ENCODE results near the gene GUCY2F. TPM values are rescaled to one million over a fixed set of nuclear protein-coding genes. Genes with fewer than 3 reads are reported as not detected.

GUCY2F gene
- total and polyA plus RNA-seq, 7 experiments from 2014 or later, result not detected

DNA sequence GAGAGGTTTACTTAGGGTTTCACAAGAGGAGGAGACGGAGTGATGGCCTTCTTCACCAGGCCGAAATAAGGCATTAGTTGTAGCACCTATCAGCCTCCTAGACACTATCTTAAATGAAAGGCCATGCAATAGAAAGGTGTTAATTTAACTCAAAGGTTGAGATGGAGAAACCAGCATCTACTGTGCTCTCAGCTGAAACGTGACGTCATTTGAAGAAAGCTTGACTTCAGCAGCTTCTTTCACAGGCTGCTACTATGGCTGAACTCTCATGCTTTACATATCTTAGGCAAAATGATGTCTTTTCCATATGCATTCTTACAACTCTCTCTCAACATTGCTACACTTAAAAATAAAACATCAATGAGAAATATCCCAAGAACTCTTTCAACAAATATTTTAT is 99.6 kb downstream of the GUCY2F start:
- peaks cover 0 to 4% (median 0%) of the 10 kb centered on the region in 5 donors for H3K27me3 Mint-ChIP-seq
- Histone ChIP-seq H3K27me3 (ENCODE audit: control insufficient read depth in 2 of 2, insufficient read depth in 2 of 2, low read length in 2 of 2) (no peaks in the 10 kb centered on the region), H3K4me3 (ENCODE audit: low read length) (no peak overlapping the region), H3K36me3 (ENCODE audit: control insufficient read depth in 2 of 3, insufficient read depth in 3 of 3, low read length in 3 of 3) (no peaks in the 10 kb centered on the region), H3K4me1 (ENCODE audit: control insufficient read depth in 2 of 2, insufficient read depth in 2 of 2, low read length in 2 of 2) (no peaks in the 10 kb centered on the region), H3K9me3 (ENCODE audit: control insufficient read depth in 2 of 3, low read length in 3 of 3) (no peaks in the 10 kb centered on the region), H3K27ac (ENCODE audit: low read depth, low read length) (no peak overlapping the region)
- intact Hi-C loops (cut with micrococcal nuclease), result no loop called here
- no peaks in the 10 kb centered on the region for H3K9me3 Mint-ChIP-seq
- CTCF ChIA-PET, result no interaction called here
- H3K4me1 Mint-ChIP-seq, result peaks cover 0 to 2% (median 0%) of the 10 kb centered on the region in 7 donors
- H3K27ac Mint-ChIP-seq, result no peak overlapping the region
- POLR2A ChIA-PET, result no interaction called here
- H3K4me3 Mint-ChIP-seq, result no peak overlapping the region
- ATAC-seq, result no peak
- no peak for DNase-seq
- no peaks in the 10 kb centered on the region for H3K36me3 Mint-ChIP-seq

DNA sequence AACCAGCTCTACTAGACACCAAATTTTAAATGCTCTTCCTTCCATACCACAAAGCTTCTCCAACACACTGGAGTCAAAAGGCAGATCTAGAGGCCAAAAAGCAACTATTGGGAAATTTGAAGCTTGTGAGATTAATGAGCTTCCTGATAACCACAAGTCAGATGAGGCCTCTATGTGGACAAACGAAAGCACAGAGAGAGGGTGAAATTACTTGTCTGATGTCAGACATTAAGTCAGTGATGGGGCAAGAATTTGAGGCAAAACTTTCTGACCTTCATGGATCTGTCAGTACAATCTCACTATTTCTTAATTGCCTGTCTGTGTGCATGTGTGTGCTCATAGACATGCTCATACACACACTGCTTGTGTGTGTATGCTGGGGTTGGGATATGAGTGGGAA is 103.6 kb downstream of the GUCY2F start:
- ChIA-PET CTCF (no interaction called here), POLR2A (no interaction called here)
- DNase-seq (no peak), ATAC-seq (no peak)
- H3K36me3 Mint-ChIP-seq, result no peaks in the 10 kb centered on the region
- H3K4me1 ChIP-seq (ENCODE audit: control insufficient read depth in 2 of 2, insufficient read depth in 2 of 2, low read length in 2 of 2), result no peaks in the 10 kb centered on the region
- H3K9me3 Mint-ChIP-seq, result no peaks in the 10 kb centered on the region
- no peak overlapping the region for H3K4me3 Mint-ChIP-seq
- intact Hi-C loops (cut with micrococcal nuclease), result no loop called here
- H3K36me3 ChIP-seq (ENCODE audit: control insufficient read depth in 2 of 3, insufficient read depth in 3 of 3, low read length in 3 of 3), result no peaks in the 10 kb centered on the region
- H3K27me3 Mint-ChIP-seq, result peaks cover 0 to 7% (median 0%) of the 10 kb centered on the region in 5 donors
- no peaks in the 10 kb centered on the region for H3K27me3 ChIP-seq (ENCODE audit: control insufficient read depth in 2 of 2, insufficient read depth in 2 of 2, low read length in 2 of 2)
- peaks cover 0 to 2% (median 0%) of the 10 kb centered on the region in 7 donors for H3K4me1 Mint-ChIP-seq
- no peak overlapping the region for H3K4me3 ChIP-seq (ENCODE audit: low read length)
- H3K9me3 ChIP-seq (ENCODE audit: control insufficient read depth in 2 of 3, low read length in 3 of 3), result no peaks in the 10 kb centered on the region
- H3K27ac Mint-ChIP-seq, result no peak overlapping the region
- no peak overlapping the region for H3K27ac ChIP-seq (ENCODE audit: low read depth, low read length)

DNA sequence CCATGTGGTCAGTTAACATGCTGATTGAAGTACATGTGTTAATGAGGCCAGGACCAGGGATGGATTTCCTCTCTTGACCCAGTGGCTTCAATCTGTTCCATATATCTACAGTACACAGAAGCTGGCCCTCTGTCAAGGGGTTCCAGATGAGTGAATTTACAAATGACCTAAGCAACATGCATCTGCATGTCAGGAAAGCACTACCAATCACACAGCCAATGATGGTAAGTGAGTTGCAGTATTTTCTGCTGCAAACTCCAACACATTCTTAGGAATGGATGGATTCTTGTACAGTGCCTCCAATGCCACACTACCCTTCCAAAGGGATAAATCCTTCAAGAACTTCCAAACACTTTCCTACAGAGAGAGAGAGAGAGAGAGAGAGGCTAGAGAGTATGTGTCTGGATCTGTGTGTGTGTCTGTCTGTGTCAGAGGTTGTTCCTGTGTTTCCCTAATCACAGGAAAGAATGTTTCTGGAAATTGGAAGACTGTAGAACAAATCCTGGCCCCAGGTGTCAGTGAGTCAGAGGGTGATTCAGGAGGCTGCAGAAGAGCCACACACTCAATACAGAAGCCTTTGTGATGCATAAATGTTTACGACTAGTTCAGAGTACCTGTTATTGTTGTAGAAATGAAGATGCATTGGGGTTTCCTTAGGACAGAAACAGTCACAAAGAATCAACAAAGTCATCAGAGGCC is 107.5 kb downstream of the GUCY2F start:
- Histone ChIP-seq H3K9me3 (ENCODE audit: control insufficient read depth in 2 of 3, low read length in 3 of 3) (no peaks in the 10 kb centered on the region), H3K27me3 (ENCODE audit: control insufficient read depth in 2 of 2, insufficient read depth in 2 of 2, low read length in 2 of 2) (no peaks in the 10 kb centered on the region), H3K36me3 (ENCODE audit: control insufficient read depth in 2 of 3, insufficient read depth in 3 of 3, low read length in 3 of 3) (no peaks in the 10 kb centered on the region), H3K27ac (ENCODE audit: low read depth, low read length) (no peak overlapping the region), H3K4me1 (ENCODE audit: control insufficient read depth in 2 of 2, insufficient read depth in 2 of 2, low read length in 2 of 2) (no peaks in the 10 kb centered on the region), H3K4me3 (ENCODE audit: low read length) (no peak overlapping the region)
- Mint-ChIP-seq H3K4me3 (no peak overlapping the region), H3K27ac (no peak overlapping the region), H3K9me3 (no peaks in the 10 kb centered on the region), H3K4me1 (no peaks in the 10 kb centered on the region), H3K36me3 (no peaks in the 10 kb centered on the region), H3K27me3 (peaks cover 0 to 7% (median 0%) of the 10 kb centered on the region in 5 donors)
- ChIA-PET CTCF (no interaction called here), POLR2A (no interaction called here)
- no peak for DNase-seq
- no peak for ATAC-seq
- intact Hi-C loops (cut with micrococcal nuclease), result no loop called here

DNA sequence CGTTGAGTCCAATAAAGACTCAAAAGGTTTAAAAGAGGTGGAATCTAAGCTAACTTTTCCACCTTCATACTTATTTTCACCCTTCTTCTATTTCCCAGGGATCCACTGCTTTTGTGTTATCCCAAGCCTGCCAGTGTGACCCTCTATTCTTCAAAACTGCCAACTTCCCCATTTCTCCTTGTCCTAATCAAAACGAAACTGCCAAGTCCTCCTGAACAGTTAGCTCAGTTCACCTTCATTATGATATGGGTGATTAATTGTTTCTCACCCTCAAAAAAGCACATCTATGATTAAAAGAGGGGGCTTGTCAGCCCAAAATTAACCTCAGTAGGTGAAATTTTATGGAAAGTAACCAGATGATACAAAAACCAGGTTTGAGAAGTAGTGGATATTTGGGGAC is 108.4 kb downstream of the GUCY2F start:
- Histone ChIP-seq H3K36me3 (ENCODE audit: control insufficient read depth in 2 of 3, insufficient read depth in 3 of 3, low read length in 3 of 3) (no peaks in the 10 kb centered on the region), H3K4me1 (ENCODE audit: control insufficient read depth in 2 of 2, insufficient read depth in 2 of 2, low read length in 2 of 2) (no peaks in the 10 kb centered on the region), H3K4me3 (ENCODE audit: low read length) (no peak overlapping the region), H3K27me3 (ENCODE audit: control insufficient read depth in 2 of 2, insufficient read depth in 2 of 2, low read length in 2 of 2) (no peaks in the 10 kb centered on the region), H3K9me3 (ENCODE audit: control insufficient read depth in 2 of 3, low read length in 3 of 3) (no peaks in the 10 kb centered on the region), H3K27ac (ENCODE audit: low read depth, low read length) (no peak overlapping the region)
- Mint-ChIP-seq H3K4me3 (no peak overlapping the region), H3K36me3 (no peaks in the 10 kb centered on the region), H3K27ac (no peak overlapping the region), H3K9me3 (no peaks in the 10 kb centered on the region), H3K4me1 (no peaks in the 10 kb centered on the region), H3K27me3 (peaks cover 0 to 4% (median 0%) of the 10 kb centered on the region in 5 donors)
- ChIA-PET CTCF (no interaction called here), POLR2A (no interaction called here)
- intact Hi-C loops (cut with micrococcal nuclease), result no loop called here
- DNase-seq (no peak), ATAC-seq (no peak)

DNA sequence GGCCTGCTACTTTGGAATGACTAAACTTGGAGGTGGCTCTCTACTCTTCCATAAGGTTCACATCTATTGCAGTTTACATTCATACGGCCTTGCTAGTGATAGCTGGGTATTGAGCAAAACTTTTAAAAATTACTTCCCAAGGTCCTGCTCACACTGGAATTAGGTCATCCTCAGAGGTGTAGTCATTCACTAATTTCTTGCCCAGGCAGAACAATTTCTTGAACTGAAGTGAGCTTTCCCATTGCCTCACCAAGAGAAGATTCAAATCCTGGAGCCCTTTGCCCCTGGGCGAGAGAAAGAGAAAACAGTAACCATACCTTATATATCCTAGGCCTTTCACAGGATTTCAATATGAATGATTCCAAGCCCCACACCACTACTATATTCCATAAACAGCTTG is 109.2 kb downstream of the GUCY2F start:
- Mint-ChIP-seq H3K36me3 (no peaks in the 10 kb centered on the region), H3K27me3 (peaks cover 0 to 5% (median 0%) of the 10 kb centered on the region in 5 donors), H3K4me1 (no peaks in the 10 kb centered on the region), H3K9me3 (no peaks in the 10 kb centered on the region), H3K4me3 (no peak overlapping the region), H3K27ac (no peak overlapping the region)
- Histone ChIP-seq H3K27ac (ENCODE audit: low read depth, low read length) (no peak overlapping the region), H3K4me3 (ENCODE audit: low read length) (no peak overlapping the region), H3K36me3 (ENCODE audit: control insufficient read depth in 2 of 3, insufficient read depth in 3 of 3, low read length in 3 of 3) (no peaks in the 10 kb centered on the region), H3K9me3 (ENCODE audit: control insufficient read depth in 2 of 3, low read length in 3 of 3) (no peaks in the 10 kb centered on the region), H3K4me1 (ENCODE audit: control insufficient read depth in 2 of 2, insufficient read depth in 2 of 2, low read length in 2 of 2) (no peaks in the 10 kb centered on the region), H3K27me3 (ENCODE audit: control insufficient read depth in 2 of 2, insufficient read depth in 2 of 2, low read length in 2 of 2) (no peaks in the 10 kb centered on the region)
- POLR2A ChIA-PET, result no interaction called here
- CTCF ChIA-PET, result no interaction called here
- intact Hi-C loops (cut with micrococcal nuclease), result no loop called here
- no peak for DNase-seq
- ATAC-seq, result no peak

DNA sequence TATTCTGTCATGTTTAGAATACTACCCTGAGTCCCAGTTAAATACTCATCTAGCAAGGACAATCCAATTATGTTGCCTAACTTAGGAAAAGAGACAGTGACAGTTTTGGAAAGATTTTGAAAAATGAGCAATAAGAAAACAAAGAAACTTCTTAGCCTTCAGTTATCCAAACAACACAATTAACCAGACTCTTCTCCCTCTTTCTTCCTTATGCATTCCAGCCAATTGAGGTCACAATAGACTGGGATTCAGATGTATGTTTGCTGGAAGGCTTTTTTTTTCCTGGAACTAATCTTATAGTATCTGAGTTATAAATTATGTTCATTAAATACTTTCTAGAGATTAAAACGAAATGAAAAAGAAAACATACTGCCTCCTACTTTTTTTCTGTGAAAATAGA is 109.6 kb downstream of the GUCY2F start:
- Mint-ChIP-seq H3K9me3 (no peaks in the 10 kb centered on the region), H3K27ac (no peak overlapping the region), H3K36me3 (no peaks in the 10 kb centered on the region), H3K27me3 (peaks cover 0 to 5% (median 3%) of the 10 kb centered on the region in 5 donors), H3K4me3 (no peak overlapping the region), H3K4me1 (no peaks in the 10 kb centered on the region)
- DNase-seq, result no peak
- CTCF ChIA-PET, result no interaction called here
- H3K4me3 ChIP-seq (ENCODE audit: low read length), result no peak overlapping the region
- no peaks in the 10 kb centered on the region for H3K36me3 ChIP-seq (ENCODE audit: control insufficient read depth in 2 of 3, insufficient read depth in 3 of 3, low read length in 3 of 3)
- no peaks in the 10 kb centered on the region for H3K4me1 ChIP-seq (ENCODE audit: control insufficient read depth in 2 of 2, insufficient read depth in 2 of 2, low read length in 2 of 2)
- no peaks in the 10 kb centered on the region for H3K9me3 ChIP-seq (ENCODE audit: control insufficient read depth in 2 of 3, low read length in 3 of 3)
- no peak for ATAC-seq
- intact Hi-C loops (cut with micrococcal nuclease), result no loop called here
- H3K27ac ChIP-seq (ENCODE audit: low read depth, low read length), result no peak overlapping the region
- no peaks in the 10 kb centered on the region for H3K27me3 ChIP-seq (ENCODE audit: control insufficient read depth in 2 of 2, insufficient read depth in 2 of 2, low read length in 2 of 2)
- POLR2A ChIA-PET, result no interaction called here

DNA sequence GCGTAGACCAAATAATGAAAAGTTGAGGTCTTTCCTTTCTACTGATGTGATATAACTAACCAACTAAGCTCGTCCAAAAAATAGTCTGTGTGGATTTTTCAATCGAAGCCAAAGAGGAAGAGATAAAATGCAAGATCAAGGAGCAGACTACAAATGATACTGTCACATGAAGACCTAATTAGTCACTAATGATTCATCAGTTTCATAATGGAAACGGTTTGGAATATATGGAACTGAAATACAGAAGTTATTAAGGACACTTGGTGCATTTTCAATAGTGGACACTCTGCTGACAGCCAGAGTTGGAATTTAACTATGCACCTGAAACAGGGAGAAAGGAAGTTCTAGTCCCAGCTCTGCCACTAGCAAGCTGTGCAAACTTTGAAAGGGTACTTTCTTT is 119.8 kb downstream of the GUCY2F start:
- H3K27me3 ChIP-seq (ENCODE audit: control insufficient read depth in 2 of 2, insufficient read depth in 2 of 2, low read length in 2 of 2), result no peaks in the 10 kb centered on the region
- Mint-ChIP-seq H3K9me3 (peaks cover 0 to 1% (median 0%) of the 10 kb centered on the region in 11 donors), H3K36me3 (no peaks in the 10 kb centered on the region), H3K27ac (no peak overlapping the region), H3K27me3 (peaks cover 0 to 1% (median 0%) of the 10 kb centered on the region in 5 donors), H3K4me1 (no peaks in the 10 kb centered on the region), H3K4me3 (no peak overlapping the region)
- DNase-seq (no peak), ATAC-seq (no peak)
- H3K4me1 ChIP-seq (ENCODE audit: control insufficient read depth in 2 of 2, insufficient read depth in 2 of 2, low read length in 2 of 2), result no peaks in the 10 kb centered on the region
- no peaks in the 10 kb centered on the region for H3K36me3 ChIP-seq (ENCODE audit: control insufficient read depth in 2 of 3, insufficient read depth in 3 of 3, low read length in 3 of 3)
- H3K4me3 ChIP-seq (ENCODE audit: low read length), result no peak overlapping the region
- H3K27ac ChIP-seq (ENCODE audit: low read depth, low read length), result no peak overlapping the region
- H3K9me3 ChIP-seq (ENCODE audit: control insufficient read depth in 2 of 3, low read length in 3 of 3), result no peaks in the 10 kb centered on the region
- ChIA-PET POLR2A (no interaction called here), CTCF (no interaction called here)
- intact Hi-C loops (cut with micrococcal nuclease), result no loop called here
